Type B pancreatic cell (in vitro differentiated cells): ENCODE measurements around the gene UTP14C. TPM values are rescaled to one million over a fixed set of nuclear protein-coding genes. Genes with fewer than 3 reads are reported as not detected.

Source experiments
- DNase-seq: peaks from one replicate; pipeline ENCODE4 v3.0.0; 2021; ENCODE audit warnings: mixed read lengths; ENCODE audit not compliant: unreplicated experiment; ENCODE audit errors: extremely low spot score
- H3K27ac Mint-ChIP-seq: 2 replicates; pipeline ENCODE4 v1.8.0; 2021; ENCODE audit warnings: mild to moderate bottlenecking, mixed read lengths
- H3K27me3 Mint-ChIP-seq: 2 replicates; pipeline ENCODE4 v1.8.0; 2021; ENCODE audit warnings: mixed read lengths
- H3K36me3 Mint-ChIP-seq: 2 replicates; pipeline ENCODE4 v1.8.0; 2021; ENCODE audit warnings: mixed read lengths
- H3K4me1 Mint-ChIP-seq: one replicate; pipeline ENCODE4 v1.8.0; 2021; ENCODE audit warnings: mixed read lengths; ENCODE audit not compliant: unreplicated experiment
- H3K4me3 Mint-ChIP-seq: 2 replicates; pipeline ENCODE4 v1.8.0; 2021; ENCODE audit warnings: mild to moderate bottlenecking, mixed read lengths
- H3K9me3 Mint-ChIP-seq: 2 replicates; pipeline ENCODE4 v1.8.0; 2021; ENCODE audit warnings: mixed read lengths
- long read RNA-seq: library from polyadenylated mRNA; unstranded; transcript quantifications from one replicate; pipeline ENCODE4 v2.0.0, GENCODE V29; 2020
- total RNA-seq: library from RNA; stranded (reverse); gene quantifications from 2 replicates; pipeline ENCODE4 v1.2.1, GENCODE V29; 2021; ENCODE audit warnings: low replicate concordance
- TF ChIP-seq, protein P1 (sequence below): fragments of 200-600 bp; sonication (generic); conservative IDR thresholded peaks from 2 replicates; pipeline ENCODE4 v1.5.0; 2021; ENCODE audit warnings: antibody characterized with exemption, mild to moderate bottlenecking

UTP14C gene, protein sequence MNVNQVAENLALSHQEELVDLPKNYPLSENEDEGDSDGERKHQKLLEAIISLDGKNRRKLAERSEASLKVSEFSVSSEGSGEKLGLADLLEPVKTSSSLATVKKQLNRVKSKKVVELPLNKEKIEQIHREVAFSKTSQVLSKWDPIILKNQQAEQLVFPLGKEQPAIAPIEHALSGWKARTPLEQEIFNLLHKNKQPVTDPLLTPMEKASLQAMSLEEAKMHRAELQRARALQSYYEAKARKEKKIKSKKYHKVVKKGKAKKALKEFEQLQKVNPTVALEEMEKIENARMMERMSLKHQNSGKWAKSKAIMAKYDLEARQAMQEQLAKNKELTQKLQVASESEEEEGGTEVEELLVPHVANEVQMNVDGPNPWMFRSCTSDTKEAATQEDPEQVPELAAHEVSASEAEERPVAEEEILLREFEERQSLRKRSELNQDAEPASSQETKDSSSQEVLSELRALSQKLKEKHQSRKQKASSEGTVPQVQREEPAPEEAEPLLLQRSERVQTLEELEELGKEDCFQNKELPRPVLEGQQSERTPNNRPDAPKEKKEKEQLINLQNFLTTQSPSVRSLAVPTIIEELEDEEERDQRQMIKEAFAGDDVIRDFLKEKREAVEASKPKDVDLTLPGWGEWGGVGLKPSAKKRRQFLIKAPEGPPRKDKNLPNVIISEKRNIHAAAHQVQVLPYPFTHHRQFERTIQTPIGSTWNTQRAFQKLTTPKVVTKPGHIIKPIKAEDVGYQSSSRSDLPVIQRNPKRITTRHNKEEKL
- 15.5 and 18.7 TPM in 2 replicates for total RNA-seq
- long read RNA-seq, full-length matches to known transcripts = 4 of 10 reads
- long read RNA-seq, partial matches to known transcripts = 0 of 10 reads
- long read RNA-seq, other reads (novel, unspliced or antisense) = 6 of 10 reads

DNA sequence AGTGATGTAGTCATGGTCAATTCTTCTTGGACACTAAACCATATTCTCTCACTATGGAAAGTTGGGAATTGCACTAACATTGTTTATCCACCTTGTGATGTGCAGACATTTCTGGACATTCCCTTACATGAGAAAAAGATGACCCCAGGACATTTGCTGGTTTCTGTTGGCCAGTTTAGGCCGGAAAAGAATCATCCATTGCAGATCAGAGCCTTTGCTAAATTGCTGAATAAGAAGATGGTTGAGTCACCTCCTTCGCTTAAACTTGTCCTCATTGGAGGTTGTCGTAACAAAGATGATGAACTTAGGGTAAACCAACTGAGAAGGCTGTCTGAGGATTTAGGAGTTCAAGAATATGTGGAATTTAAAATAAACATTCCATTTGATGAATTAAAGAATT lies at the start of gene UTP14C:
Gene UTP14C, plus strand, starts transcription at position 211 of the 400 bp plus-strand sequence. CDS start 4,114 bp downstream, outside the sequence.
- DNase-seq = no peak
- Mint-ChIP-seq H3K27ac (no peak within 1 kb of the TSS), H3K4me3 (no peak within 1 kb of the TSS), H3K27me3 (no peaks in the 10 kb centered on the region), H3K36me3 (peaks cover 76% of the 10 kb centered on the region), H3K9me3 (peaks cover 16% of the 10 kb centered on the region), H3K4me1 (no peaks in the 10 kb centered on the region)
- TF ChIP-seq, protein P1, sequence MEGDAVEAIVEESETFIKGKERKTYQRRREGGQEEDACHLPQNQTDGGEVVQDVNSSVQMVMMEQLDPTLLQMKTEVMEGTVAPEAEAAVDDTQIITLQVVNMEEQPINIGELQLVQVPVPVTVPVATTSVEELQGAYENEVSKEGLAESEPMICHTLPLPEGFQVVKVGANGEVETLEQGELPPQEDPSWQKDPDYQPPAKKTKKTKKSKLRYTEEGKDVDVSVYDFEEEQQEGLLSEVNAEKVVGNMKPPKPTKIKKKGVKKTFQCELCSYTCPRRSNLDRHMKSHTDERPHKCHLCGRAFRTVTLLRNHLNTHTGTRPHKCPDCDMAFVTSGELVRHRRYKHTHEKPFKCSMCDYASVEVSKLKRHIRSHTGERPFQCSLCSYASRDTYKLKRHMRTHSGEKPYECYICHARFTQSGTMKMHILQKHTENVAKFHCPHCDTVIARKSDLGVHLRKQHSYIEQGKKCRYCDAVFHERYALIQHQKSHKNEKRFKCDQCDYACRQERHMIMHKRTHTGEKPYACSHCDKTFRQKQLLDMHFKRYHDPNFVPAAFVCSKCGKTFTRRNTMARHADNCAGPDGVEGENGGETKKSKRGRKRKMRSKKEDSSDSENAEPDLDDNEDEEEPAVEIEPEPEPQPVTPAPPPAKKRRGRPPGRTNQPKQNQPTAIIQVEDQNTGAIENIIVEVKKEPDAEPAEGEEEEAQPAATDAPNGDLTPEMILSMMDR = no peak

DNA sequence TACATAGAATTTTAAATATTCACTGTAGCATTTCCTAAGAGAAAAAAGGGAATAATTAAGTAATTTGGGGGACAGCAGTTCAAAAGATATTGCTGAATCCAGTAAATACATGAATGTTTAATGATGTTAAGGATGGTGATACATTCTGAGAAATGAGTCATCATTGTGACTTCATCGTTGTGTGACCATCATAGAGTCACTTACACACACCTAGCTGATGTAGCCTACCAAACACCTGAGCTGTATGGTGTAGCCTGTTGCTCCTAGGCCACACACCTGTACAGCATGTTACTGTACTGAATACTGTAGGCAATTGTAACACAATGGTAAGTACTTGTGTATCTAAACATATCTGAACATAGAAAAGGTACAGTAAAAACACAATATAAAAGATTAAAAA lies 48.1 kb upstream of the UTP14C start:
- Mint-ChIP-seq H3K4me3 (no peak overlapping the region), H3K4me1 (peaks cover 7% of the 10 kb centered on the region), H3K36me3 (peaks cover 9% of the 10 kb centered on the region), H3K27ac (no peak overlapping the region), H3K27me3 (no peaks in the 10 kb centered on the region), H3K9me3 (peaks cover 5% of the 10 kb centered on the region)
- DNase-seq = no peak
- TF ChIP-seq, protein P1 = no peak

DNA sequence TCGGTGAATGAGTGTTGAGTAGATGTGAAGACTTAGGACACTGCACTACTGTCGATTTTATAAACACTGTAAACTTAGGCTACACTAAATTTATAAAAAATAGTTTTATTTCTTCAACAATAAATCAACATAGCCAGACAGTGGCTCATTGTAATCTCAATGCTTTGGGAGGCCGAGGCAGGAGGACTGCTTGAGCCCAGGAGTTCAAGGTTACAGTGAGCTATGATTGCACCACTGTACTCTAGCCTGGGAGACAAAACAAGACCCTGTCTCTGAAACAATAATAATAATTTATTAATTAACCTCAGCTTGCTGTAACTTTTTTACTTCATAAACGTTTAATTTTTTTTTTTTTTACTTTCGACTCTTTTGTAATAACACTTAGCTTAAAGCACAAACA lies 47.6 kb upstream of the UTP14C start:
- Mint-ChIP-seq H3K4me3 (no peak overlapping the region), H3K27me3 (no peaks in the 10 kb centered on the region), H3K27ac (no peak overlapping the region), H3K4me1 (peaks cover 8% of the 10 kb centered on the region), H3K9me3 (peaks cover 5% of the 10 kb centered on the region), H3K36me3 (peaks cover 9% of the 10 kb centered on the region)
- no peak for DNase-seq
- TF ChIP-seq, protein P1 = no peak

DNA sequence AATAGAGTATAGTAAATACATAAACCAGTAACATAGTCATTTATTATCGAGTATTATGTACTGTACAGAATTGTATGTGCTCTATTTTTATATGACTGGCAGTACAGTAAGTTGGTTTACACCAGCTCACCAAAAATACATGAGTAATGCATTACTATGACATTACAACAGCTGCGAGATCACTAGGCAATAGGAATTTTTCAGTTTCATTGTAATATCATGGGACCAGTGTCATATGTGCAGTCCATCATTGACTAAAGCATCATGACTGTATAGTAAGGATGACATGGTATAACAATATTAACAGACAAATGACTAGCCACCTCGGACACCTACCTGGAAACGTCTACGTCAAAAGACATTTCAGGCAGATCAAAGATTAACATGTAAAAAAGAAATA lies 46.9 kb upstream of the UTP14C start:
- no peak overlapping the region for H3K27ac Mint-ChIP-seq
- H3K9me3 Mint-ChIP-seq = peaks cover 5% of the 10 kb centered on the region
- DNase-seq = no peak
- peaks cover 8% of the 10 kb centered on the region for H3K4me1 Mint-ChIP-seq
- peaks cover 4% of the 10 kb centered on the region for H3K36me3 Mint-ChIP-seq
- TF ChIP-seq, protein P1 = no peak
- no peak overlapping the region for H3K4me3 Mint-ChIP-seq
- no peaks in the 10 kb centered on the region for H3K27me3 Mint-ChIP-seq

DNA sequence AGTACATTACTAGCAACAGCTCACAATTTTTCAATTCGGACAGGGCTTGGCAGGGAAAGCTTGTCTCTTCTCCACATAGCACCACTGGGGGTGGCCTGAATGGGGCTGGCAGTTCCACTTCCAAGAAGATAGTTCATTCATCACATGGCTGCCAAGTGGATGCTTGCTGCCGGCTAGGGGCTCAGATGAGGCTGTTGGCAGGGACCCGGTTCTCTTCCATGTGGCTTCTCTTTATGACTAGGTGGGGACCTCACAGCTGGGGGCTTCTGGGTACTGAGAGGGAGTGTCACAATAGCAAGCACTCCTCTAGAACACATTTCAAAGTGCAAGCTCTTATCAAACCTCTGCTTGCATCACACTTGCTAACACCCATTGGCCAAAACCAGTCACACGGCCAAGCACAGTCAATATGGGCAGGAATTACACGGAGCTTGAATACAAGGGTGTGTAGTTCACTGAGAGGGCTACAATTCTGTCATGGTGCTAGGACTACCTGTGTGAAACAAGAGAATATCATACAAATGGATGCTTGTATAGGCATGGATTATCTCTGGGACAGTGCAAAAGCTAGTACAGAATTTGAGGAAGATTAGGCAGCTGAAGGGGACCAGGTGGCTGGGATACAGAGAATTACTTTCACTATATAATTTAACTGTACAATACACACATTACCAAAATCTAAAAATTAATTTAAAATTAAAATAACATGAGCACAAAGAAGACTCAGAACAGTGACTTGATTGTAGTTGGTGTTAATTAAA lies 45.5 kb upstream of the UTP14C start:
- Mint-ChIP-seq H3K4me1 (peaks cover 8% of the 10 kb centered on the region), H3K9me3 (peaks cover 6% of the 10 kb centered on the region), H3K4me3 (no peak overlapping the region), H3K27me3 (no peaks in the 10 kb centered on the region), H3K27ac (no peak overlapping the region), H3K36me3 (peaks cover 5% of the 10 kb centered on the region)
- TF ChIP-seq, protein P1 = no peak
- no peak for DNase-seq
